Measurements from ENCODE around the gene ATG9A. TPM values are rescaled to one million over a fixed set of nuclear protein-coding genes. Genes with fewer than 3 reads are reported as not detected.

The ATG9A gene
- total and polyA plus RNA-seq, 12 donors, result 14.1 to 103 (median 76.4) TPM

GRCh38 chr2:219234331-219234730, 4.9 kb upstream of the ATG9A start:
- DNase-seq, result no peak
- no peak overlapping the region for H3K4me3 ChIP-seq
- H3K4me1 ChIP-seq, result peaks cover 7 to 29% (median 13%) of the 10 kb centered on the region in 9 donors
- 68 to 87% methylated on average over 3 of the region's 3 CpGs for WGBS, 2 donors
- TF ChIP-seq, protein P1, sequence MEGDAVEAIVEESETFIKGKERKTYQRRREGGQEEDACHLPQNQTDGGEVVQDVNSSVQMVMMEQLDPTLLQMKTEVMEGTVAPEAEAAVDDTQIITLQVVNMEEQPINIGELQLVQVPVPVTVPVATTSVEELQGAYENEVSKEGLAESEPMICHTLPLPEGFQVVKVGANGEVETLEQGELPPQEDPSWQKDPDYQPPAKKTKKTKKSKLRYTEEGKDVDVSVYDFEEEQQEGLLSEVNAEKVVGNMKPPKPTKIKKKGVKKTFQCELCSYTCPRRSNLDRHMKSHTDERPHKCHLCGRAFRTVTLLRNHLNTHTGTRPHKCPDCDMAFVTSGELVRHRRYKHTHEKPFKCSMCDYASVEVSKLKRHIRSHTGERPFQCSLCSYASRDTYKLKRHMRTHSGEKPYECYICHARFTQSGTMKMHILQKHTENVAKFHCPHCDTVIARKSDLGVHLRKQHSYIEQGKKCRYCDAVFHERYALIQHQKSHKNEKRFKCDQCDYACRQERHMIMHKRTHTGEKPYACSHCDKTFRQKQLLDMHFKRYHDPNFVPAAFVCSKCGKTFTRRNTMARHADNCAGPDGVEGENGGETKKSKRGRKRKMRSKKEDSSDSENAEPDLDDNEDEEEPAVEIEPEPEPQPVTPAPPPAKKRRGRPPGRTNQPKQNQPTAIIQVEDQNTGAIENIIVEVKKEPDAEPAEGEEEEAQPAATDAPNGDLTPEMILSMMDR (IDR thresholded peaks at IDR 0.05), result no peak
- H3K9me3 ChIP-seq, result no peaks in the 10 kb centered on the region
- no peak overlapping the region for H3K27ac ChIP-seq
- intact Hi-C loops (cut with DNase I), result no loop called here
- H3K36me3 ChIP-seq, result peaks cover 8 to 82% (median 47%) of the 10 kb centered on the region in 9 donors
- no peak for ATAC-seq
- H3K27me3 ChIP-seq, result no peaks in the 10 kb centered on the region

DNA sequence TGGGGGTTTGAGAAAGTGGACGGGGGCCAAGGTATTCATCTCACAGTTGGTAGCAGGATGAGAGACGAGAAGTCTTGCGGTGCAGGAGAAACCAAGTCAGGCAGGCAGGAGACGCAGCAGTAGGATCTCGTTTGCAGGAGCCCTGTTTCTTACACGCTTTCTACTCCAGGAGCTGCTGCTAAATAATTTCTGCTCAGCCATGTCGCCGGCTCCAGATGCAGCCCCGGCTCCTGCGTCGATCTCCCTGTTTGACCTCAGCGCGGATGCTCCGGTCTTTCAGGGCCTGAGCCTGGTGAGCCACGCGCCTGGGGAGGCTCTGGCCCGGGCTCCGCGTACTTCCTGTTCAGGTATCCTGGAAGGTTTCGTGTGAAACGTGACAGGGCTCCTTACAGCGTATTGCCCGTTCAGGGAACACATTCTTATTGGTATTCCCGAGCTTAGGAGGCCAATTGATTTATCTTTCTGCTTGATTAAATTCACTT, 664 bp upstream of the ATG9A start:
- H3K36me3 ChIP-seq, result peaks cover 4 to 65% (median 41%) of the 10 kb centered on the region in 9 donors
- TF ChIP-seq, protein P1 (IDR thresholded peaks at IDR 0.05), result no peak

DNA sequence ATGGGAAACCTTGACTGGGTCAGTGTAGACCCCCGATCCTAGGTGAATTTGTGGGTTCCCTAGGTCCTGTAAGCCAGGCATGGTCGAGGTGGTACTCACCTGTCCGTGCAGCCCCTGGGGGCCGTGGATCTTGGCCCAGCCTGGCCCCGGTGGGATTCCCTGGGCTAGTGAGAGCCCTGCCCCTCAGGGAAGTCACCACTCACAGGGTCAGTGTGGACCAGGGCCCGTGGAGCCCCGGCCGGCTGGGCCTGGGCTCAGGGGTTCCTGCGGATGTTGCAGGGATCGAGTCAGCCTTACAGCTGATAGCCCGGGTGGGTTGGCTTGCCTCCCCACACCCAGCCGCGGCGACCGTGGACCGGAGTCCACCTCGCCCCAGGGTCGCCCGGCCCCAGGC, 528 bp downstream of the ATG9A start:
- Histone ChIP-seq H3K9me3 (no peaks in the 10 kb centered on the region), H3K4me3 (peak overlapping the region; percentile 45 to 91 (median 82)), H3K36me3 (peaks cover 5 to 65% (median 41%) of the 10 kb centered on the region in 9 donors), H3K27ac (peak overlapping the region; percentile 89 to 99 (median 96)), H3K4me1 (peaks cover 15 to 49% (median 32%) of the 10 kb centered on the region in 9 donors), H3K27me3 (no peaks in the 10 kb centered on the region)
- 3% methylated on average over 17 to 19 of the region's 19 CpGs for WGBS, 2 donors
- intact Hi-C loops (cut with DNase I), result loop anchor here in 4 of 10 donors (1.0 to 10.0 kb wide), 5 partner anchors 50 to 68 kb away; partner anchors contain the start of genes DNAJB2 (in 2 of the 4) and RETREG2 (in 1 of the 4)
- DNase-seq (no peak), ATAC-seq (peak in 5 of 8 donors; percentile 3 to 42 (median 7))
- TF ChIP-seq, protein P1 (IDR thresholded peaks at IDR 0.05), result no peak

More for the DNA sequence above, 664 bp upstream of the ATG9A start:
- Histone ChIP-seq H3K9me3 (no peaks in the 10 kb centered on the region), H3K4me3 (peak overlapping the region; percentile 73 to 91 (median 82)), H3K4me1 (peaks cover 15 to 49% (median 32%) of the 10 kb centered on the region in 9 donors), H3K27ac (peak overlapping the region; percentile 89 to 99 (median 96)), H3K27me3 (no peaks in the 10 kb centered on the region)
- 0% methylated on average over 24 of the region's 24 CpGs for WGBS, 2 donors
- DNase-seq (no peak), ATAC-seq (peak in 5 of 8 donors; percentile 10 to 33 (median 17))
- intact Hi-C loops (cut with DNase I), result no loop called here

GRCh38 chr2:219228041-219228910, 1.2 kb downstream of the ATG9A start:
- TF ChIP-seq, protein P1 (IDR thresholded peaks at IDR 0.05), result no peak
- ATAC-seq (no peak), DNase-seq (no peak)
- H3K9me3 ChIP-seq, result no peaks in the 10 kb centered on the region
- H3K27me3 ChIP-seq, result no peaks in the 10 kb centered on the region
- peak overlapping the region; percentile 45 to 91 (median 82) for H3K4me3 ChIP-seq
- intact Hi-C loops (cut with DNase I), result loop anchor here in 3 of 10 donors (2.0 to 10.0 kb wide), 3 partner anchors 51 to 69 kb away; partner anchors contain the start of gene DNAJB2 (in 1 of the 3)
- H3K36me3 ChIP-seq, result peaks cover 2 to 65% (median 42%) of the 10 kb centered on the region in 9 donors
- peak overlapping the region in 9 of 10 donors; percentile 93 to 99 (median 96) for H3K27ac ChIP-seq
- 41% methylated on average over 7 of the region's 7 CpGs for WGBS, 2 donors
- H3K4me1 ChIP-seq, result peaks cover 15 to 49% (median 32%) of the 10 kb centered on the region in 9 donors
